ENCODE data around the gene SCARB1.

The SCARB1 gene

DNA sequence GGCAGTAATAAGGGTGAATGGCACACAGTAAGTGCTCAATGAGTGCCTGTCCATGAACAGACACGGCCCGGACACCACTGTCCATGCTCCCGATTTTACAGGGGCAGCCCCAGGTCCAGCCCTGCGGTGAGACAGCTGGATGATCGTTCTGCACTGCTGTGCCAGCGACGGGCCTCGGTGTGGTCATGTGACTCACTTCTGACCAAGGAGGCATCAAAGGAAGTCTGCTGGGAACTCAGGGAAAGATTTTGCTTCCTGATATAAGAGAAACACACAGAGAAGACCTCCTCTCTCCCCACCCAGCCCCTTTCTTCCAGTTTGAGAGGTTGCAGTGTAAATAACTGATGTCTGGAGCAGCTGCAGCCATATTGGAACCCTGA lies 126.6 kb downstream of the SCARB1 start:
- no peaks in the 10 kb centered on the region for H3K36me3 ChIP-seq
- no peak overlapping the region for H3K27ac ChIP-seq
- no peak for DNase-seq
- no peak overlapping the region for H3K4me3 ChIP-seq (ENCODE audit: low read depth, low read length)
- no peaks in the 10 kb centered on the region for H3K27me3 ChIP-seq (ENCODE audit: insufficient read depth, low read depth, severe bottlenecking)
- peaks cover 4% of the 10 kb centered on the region for H3K9me3 ChIP-seq (ENCODE audit: severe bottlenecking)
- TF ChIP-seq, protein P1, sequence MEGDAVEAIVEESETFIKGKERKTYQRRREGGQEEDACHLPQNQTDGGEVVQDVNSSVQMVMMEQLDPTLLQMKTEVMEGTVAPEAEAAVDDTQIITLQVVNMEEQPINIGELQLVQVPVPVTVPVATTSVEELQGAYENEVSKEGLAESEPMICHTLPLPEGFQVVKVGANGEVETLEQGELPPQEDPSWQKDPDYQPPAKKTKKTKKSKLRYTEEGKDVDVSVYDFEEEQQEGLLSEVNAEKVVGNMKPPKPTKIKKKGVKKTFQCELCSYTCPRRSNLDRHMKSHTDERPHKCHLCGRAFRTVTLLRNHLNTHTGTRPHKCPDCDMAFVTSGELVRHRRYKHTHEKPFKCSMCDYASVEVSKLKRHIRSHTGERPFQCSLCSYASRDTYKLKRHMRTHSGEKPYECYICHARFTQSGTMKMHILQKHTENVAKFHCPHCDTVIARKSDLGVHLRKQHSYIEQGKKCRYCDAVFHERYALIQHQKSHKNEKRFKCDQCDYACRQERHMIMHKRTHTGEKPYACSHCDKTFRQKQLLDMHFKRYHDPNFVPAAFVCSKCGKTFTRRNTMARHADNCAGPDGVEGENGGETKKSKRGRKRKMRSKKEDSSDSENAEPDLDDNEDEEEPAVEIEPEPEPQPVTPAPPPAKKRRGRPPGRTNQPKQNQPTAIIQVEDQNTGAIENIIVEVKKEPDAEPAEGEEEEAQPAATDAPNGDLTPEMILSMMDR (IDR thresholded peaks at IDR 0.05; ENCODE audit: low read depth, low read length), result no peak

DNA sequence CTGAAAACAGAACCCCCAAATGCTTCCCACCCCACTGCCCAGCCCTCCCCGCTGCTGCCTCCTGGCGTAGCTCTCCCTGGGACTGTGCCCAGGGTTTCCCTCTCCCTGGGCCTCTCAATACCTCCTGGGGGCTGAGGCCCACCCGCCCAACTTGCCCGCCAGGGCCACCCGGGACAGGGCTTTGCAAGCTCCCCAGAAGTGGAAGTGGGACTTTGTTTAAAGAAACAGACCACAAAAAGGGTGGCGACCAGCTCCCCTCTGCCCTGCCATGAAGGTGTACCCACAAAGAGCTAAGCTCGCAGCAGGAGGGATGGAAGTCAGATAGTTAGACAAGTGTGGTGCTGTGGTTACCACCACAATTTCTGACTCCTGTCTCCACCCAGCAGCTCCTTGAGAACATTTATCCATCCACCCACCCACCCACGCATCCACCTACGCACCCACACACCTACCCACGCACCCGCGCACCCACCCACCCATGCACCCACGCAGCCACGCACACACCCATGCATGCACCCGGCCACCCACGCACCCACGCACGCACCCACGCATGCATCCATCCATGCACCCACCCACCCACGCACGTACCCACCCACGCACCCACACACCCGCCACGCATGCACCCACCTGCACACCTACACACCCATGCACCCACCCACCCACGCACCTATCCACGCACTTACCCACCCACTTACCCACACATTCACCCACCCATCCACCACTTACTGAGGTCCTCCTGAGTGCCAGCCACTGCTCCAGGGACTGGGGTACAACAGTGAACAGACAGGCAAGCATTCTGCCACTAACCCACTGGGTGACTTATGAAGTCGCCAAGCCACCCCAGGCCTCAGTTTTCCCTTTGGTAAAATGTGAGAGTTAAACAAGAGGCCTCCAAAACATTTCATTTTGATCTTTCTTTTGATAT lies 127.3 kb downstream of the SCARB1 start:
- Histone ChIP-seq H3K36me3 (no peaks in the 10 kb centered on the region), H3K27me3 (ENCODE audit: insufficient read depth, low read depth, severe bottlenecking) (no peaks in the 10 kb centered on the region), H3K9me3 (ENCODE audit: severe bottlenecking) (peaks cover 4% of the 10 kb centered on the region), H3K27ac (no peak overlapping the region), H3K4me3 (ENCODE audit: low read depth, low read length) (no peak overlapping the region)
- TF ChIP-seq, protein P1 (IDR thresholded peaks at IDR 0.05; ENCODE audit: low read depth, low read length), result no peak
- no peak for DNase-seq

DNA sequence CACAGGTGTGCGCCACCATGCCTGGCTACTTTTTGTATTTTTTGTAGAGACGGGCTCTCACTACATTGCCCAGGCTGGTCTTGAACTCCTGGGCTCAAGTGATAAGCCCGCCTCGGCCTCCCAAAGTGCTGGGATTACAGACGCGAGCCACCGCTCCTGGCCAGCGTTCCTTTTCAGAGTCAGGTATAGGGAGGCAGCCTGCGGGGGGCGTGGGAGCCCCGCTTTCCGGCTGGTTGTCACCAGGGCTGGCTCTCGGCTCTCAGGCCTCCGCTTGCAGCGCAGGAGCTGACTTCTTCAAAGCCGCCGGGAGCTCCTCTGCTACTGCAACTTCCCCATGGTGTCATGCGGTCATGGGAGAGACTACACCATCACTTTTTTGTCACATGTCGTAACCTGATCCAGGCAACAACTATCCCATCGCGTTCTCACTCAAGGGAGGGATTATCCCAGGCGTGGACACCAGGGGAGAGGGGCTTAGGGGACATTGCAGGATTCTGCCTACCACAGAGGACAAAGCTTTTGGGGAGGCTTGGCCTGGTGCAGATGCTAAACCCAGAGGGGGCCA lies 129.4 kb downstream of the SCARB1 start:
- DNase-seq, result peak; percentile 90
- H3K4me3 ChIP-seq (ENCODE audit: low read depth, low read length), result no peak overlapping the region
- peak overlapping the region; percentile 72 for H3K27ac ChIP-seq
- H3K9me3 ChIP-seq (ENCODE audit: severe bottlenecking), result no peaks in the 10 kb centered on the region
- no peaks in the 10 kb centered on the region for H3K27me3 ChIP-seq (ENCODE audit: insufficient read depth, low read depth, severe bottlenecking)
- TF ChIP-seq, protein P1 (IDR thresholded peaks at IDR 0.05; ENCODE audit: low read depth, low read length), result peak; percentile 67
- no peaks in the 10 kb centered on the region for H3K36me3 ChIP-seq

DNA sequence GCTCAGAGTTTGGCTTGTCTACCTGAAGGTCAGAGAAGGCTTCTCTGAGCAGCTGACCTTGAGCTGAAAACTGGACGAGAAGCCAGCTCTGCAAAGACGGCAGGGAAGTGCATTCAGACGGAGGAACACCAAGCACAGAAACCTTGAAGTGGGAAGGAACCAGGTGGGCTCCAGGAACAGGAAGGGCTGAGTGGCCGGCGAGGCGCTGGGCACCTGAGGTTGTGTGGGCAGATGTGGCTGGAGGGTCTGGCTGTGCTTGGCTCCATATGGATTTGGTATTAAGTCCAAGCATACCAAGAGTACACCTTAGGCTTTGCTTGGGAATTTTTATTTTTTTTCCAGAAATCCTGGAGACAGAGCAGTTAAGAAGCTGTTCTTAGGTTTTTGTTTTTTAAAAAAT lies 130.6 kb downstream of the SCARB1 start:
- H3K4me3 ChIP-seq (ENCODE audit: low read depth, low read length), result no peak overlapping the region
- no peaks in the 10 kb centered on the region for H3K27me3 ChIP-seq (ENCODE audit: insufficient read depth, low read depth, severe bottlenecking)
- no peaks in the 10 kb centered on the region for H3K9me3 ChIP-seq (ENCODE audit: severe bottlenecking)
- H3K36me3 ChIP-seq, result no peaks in the 10 kb centered on the region
- H3K27ac ChIP-seq, result no peak overlapping the region
- TF ChIP-seq, protein P1 (IDR thresholded peaks at IDR 0.05; ENCODE audit: low read depth, low read length), result no peak
- DNase-seq, result no peak

DNA sequence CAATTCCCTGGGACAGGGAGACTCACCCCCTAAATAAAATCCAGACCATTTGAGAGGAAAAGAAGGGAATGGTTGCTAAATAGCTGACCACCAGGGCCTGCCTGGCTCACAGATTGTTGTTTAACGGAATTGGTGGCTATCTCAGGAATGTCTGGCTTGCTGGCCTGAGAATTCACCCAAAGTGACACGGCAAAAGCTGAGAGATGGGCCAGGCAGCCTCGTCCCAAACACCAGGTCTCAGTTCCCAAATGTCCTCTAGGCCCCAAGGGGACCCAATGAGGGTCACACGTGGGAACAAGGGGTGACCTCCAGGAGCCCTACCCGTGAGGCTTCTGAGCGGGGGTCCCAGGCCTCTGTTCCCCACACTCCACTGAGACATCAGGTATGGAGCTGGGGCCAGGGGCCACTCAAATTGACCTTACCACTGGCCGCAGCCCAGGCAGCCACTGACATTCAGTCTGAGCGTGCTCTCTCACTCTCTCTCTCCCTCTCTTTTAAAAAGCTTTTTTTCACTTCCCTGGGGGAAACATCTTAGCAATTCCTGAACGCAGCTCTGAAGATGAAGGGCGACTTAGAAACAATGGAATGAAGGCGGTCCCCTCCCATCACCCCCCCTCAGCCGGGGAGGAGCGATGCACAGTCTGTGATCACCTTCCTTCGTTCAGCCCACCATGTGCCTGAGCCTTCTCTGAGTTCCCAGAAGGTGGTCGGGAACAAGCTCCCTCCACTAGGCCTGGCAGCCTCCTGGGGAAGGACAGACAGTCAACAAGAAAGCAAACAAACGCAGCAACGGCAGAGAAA lies 131.2 kb downstream of the SCARB1 start:
- Histone ChIP-seq H3K36me3 (no peaks in the 10 kb centered on the region), H3K27me3 (ENCODE audit: insufficient read depth, low read depth, severe bottlenecking) (no peaks in the 10 kb centered on the region), H3K9me3 (ENCODE audit: severe bottlenecking) (no peaks in the 10 kb centered on the region), H3K4me3 (ENCODE audit: low read depth, low read length) (no peak overlapping the region), H3K27ac (peak overlapping the region; percentile 29; the same call in 1 of the 2 replicates)
- no peak for DNase-seq
- TF ChIP-seq, protein P1 (IDR thresholded peaks at IDR 0.05; ENCODE audit: low read depth, low read length), result no peak

Data from WERI-Rb-1 (cell line).